Activated CD8-positive, alpha-beta memory T cell treated with anti-CD3 and anti-CD28 coated beads, Interleukin-2, amount 50 U/mL, for 4 hours (primary cell): ENCODE measurements around the gene ZNF385C.
"Not testable (repeated sequence)": the region's sequence is repeated elsewhere in the genome, so short reads cannot be mapped to it uniquely, and the experiment has no call there.

Source experiments
- DNase-seq: peaks from one replicate; pipeline ENCODE4 v3.0.0-alpha.2; 2020

ZNF385C gene

GRCh38 chr17:42042598-42043319 is 55.5 kb downstream of the ZNF385C start:
- DNase-seq = no peak

DNA sequence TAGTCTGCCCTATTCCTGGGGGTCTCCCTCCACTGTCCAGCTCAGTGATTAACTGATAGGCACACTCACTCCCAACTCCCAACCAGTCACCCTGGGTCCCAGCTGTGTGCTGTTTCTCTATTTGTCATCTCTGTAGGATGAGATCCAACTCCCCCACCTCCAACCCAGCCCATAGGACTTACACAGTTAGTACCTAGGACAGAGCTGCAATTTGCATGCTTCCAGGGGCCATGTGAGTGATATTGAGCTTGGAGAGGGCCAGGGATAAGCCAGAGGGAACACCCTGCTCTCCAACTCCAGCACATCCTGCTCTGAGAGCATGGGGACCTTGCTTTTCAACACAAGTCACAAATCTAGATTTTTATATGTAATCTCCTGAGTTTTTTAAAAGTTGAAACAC is 56.7 kb downstream of the ZNF385C start:
- DNase-seq = no peak

- DNase-seq = no peak
Measured at GRCh38 chr17:42040818-42041217, 57.5 kb downstream of the ZNF385C start.

DNA sequence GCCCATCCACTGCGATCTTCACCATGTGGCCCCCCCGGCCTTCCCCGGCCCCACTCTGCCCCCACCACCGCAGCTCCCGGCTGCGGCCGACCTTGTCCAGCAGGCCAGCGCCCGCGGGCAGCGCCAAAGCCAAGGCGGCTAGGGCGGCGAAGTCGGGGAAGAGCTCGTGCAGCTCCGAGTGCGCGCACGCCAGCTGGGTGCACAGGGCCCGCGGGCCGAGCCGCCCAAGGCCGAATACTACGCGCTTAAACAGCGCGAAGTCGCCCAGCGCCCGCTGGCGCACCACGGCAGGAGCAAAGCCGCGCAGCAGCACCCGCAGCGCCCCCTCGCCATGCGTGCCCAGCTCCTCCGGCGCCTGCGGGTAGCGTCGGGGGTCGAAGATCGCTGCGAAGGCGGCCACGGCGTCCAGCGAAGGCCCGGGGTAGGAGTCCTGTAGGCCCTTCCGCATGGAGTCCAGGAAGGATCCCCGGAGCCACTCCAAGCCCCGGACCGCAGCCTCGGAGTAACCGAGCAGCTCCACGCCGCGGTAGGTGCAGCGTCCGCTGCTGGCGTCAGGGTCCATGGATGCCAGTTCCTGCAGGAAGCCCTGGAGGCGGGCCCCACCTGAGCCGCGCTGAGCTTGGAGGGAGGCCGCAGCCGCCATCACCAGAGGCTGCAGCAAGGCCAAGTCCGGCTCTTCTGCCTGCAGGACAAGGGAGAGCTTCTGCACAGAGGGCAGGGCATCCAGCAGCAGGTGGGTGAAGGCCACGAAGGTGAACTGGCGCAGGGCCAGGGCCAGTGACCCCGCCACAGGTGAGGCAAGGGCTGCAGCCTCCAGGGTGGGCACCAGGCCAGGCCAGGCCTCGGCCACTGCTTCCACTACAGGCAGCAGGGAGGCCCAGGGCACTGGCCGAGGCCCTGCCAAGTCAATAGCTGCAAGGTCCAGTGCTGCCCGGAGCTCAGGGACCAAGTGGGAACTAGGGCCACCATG is 58.2 kb downstream of the ZNF385C start:
- no peak for DNase-seq

- no peak for DNase-seq
Measured at GRCh38 chr17:42038221-42038973, 59.9 kb downstream of the ZNF385C start.

DNA sequence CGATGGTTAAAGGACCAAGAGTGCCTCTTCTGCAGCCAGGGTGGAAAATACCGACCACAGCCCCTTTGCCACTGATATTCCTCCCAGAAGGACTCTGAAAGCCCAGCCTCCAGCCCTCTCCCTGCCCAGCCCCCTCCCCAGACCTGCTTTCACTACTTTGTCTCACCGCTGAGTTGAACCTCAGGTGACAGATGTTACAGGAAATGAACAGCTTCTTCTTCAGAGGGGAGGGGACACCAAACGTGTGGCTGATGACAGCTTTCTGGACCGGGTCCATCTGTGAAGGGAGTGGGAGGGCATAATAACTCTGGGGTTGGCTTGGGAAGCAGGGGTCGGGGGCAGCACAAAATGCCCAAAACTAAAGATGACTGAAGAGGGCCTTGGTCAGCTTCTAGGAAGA is 64.2 kb downstream of the ZNF385C start:
- DNase-seq = no peak

- no peak for DNase-seq
Measured at GRCh38 chr17:42031584-42031983, 66.7 kb downstream of the ZNF385C start.

DNA sequence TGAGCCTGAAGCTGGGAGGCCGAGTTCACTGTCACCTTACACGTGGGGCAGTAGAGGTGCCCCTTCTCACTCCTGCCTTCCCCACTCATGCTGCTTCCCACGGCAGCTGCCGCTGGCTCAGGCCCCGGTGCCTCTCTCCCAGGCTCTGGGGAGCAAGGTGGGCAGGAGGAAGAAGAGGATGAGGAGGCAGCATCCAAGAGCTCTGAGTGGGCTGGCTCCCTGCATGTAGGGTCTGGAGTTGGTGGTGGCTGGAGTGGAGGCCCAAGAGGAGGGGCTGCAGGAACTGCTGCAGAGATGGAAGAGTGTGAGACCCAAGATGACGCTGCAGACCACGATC is 69.5 kb downstream of the ZNF385C start:
- no peak for DNase-seq

- DNase-seq = no peak
Measured at GRCh38 chr17:42027961-42028790, 70.1 kb downstream of the ZNF385C start.

DNA sequence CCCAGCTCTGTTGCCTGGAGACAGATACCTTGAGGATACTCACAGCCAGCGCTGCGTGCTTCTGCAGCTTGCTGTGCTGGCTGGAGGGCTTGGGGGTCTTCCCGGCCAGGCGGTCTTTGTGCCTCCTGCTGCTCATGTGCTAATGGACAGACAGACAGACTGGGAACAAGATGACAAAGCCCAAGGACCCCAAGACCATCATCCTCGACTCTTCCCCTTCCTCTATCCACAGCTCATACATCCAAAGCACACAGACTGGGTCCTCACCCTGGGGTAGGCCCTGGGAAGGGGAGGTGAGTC is 70.7 kb downstream of the ZNF385C start:
- no peak for DNase-seq

DNA sequence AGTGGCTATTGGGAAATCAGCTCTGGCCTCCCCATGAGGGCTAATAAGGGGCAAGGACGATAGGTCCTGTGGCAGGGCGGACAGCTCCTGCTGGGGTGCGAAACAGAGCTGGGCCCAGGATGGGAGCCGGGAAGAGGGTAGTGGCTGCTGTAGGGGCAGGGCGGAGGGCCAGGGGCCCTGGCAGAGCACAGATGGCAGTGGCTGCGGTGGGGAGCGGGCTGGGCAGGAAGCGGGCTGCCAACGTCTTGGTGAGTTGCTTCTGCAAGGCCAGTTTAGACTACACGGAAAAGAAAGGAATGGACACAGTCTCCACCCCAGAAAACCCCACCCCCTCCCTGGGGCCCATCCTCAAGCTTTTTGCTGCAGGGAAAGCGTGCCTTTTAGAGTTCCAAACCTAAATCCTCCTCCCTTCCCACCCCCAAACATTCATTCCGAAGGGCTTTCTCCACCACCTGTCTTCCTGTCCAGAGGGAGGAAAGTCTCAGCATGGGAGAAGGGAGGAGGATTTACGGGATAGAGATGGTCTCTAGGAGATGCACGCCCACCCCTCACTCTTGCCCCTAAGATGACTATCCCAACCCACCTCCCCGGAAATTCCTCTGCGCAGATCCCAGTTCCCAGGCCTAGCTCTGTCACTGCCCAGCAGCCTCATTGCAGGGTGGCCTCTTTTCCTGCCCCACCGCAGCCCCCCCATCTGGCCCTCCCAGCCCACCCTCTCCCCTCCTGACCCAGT is 71.2 kb downstream of the ZNF385C start:
- DNase-seq = no peak

DNA sequence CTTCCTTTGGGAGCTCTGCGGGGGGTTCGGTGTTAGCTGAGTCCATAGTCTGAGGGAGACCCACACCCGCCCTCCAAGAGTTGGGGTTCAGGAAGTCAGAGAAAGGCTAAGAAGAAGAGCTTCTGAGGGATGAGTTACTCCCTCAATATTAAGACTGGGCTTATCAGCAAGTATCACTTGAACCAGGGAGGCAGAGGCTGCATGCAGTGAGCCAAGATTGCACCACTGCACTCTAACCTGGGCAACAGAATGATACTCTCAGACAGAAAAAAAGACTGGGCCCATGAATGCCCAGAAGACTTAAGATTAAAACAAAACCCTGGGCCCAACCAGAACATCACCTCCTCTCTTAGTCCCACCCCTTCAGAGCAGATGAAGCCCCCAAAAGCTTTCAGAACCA is 72.3 kb downstream of the ZNF385C start:
- no peak for DNase-seq

GRCh38 chr17:42025191-42025579 is 73.1 kb downstream of the ZNF385C start:
- no peak for DNase-seq

DNA sequence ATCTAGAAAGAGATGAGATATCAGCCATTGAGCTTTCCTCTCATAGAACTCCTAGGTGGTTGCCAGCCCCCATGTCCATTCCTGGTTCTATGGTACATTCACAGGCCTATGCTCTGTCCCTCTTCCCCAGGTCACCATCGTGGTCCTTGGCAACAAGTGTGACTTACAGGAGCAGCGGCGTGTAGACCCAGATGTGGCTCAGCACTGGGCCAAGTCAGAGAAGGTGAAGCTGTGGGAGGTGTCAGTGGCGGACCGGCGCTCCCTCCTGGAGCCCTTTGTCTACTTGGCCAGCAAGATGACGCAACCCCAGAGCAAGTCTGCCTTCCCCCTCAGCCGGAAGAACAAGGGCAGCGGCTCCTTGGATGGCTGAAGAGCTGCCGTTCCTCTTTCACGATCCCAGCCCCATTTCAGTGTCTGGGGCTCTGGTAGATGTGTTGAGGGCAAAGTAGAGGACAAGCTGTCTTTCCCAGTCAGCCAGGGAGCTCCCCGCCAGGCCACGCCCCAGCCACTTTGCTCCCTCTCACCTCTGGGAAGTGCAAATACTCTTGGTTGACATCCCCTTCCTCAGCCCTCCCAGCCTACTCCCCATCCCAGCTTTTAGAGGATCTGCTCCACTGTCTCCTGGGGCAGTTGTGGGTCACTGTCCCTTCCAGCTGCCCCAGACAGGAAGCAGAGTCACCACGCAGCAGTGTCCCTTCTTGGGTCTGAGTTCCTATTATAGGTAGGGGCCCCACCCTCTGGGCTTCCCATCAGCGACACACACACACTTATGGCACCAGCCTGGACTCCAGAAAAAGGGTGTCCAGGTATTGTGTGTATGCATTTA is 74.5 kb downstream of the ZNF385C start:
- no peak for DNase-seq

DNA sequence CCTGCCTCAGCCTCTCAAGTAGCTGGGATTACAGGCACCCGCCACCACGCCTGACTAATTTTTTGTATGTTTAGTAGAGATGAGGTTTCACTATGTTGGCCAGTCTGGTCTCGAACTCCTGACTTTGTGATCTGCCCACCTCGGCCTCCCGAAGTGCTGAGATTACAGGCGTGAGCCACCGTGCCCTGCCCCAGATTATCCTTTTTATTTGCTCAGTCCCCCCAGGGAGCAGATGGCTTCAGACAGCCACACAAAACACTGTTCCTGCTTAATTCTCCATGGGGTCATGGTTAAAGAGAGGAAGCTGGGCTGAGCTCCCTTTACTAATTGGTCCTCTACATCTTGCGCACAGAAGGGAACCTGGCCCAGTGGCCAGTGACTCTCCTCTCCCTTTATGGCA is 77.4 kb downstream of the ZNF385C start:
- DNase-seq = not testable (repeated sequence)

DNA sequence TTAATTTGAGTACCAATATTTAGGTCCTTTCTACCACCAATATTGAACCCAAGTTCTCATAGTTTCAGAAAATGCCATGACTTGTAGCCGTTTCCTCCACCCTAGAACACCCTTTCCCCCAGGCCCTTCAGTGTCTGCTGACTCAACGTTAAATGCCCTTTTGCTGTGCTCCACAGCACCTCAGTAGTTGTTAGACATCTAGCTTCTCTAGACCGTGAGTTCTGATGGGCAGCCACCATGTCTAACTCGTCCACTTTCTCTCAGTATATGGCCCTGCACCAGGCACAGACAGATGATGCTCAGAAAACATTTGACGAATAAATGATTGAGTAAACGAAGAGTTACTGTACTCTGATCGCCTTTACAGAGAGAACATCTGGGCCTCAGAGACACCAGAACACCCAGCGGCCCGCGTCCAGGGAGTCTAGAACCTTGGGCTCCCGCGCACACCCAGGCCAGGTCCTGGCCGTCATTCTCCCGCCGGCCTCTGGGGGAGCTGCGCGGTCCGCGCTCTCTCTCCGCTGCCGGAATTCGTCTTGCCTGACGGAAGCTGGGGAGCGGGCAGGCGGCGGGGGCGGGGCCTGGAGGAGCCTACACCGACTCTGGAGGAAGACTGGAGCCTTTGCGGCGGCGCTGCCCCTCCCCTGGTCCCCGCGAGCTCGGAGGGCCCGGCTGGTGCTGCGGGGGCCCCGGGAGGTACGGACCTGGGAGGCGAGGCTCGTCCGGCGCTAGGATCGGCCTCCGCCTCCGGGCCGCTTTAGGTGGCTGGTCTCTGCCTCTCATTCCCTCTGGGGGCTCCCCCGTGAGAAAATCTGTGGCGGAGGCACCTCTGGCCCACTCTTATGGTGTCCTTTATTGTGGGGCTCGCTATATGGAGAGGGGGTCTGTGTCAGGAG is 78.5 kb downstream of the ZNF385C start, which contains the start of gene NKIRAS2:
Gene NKIRAS2, plus strand, starts transcription at position 582 of the 896 bp plus-strand sequence. CDS start 1,488 bp downstream, outside the sequence.
- peak; percentile 92 for DNase-seq

- no peak for DNase-seq
Measured at GRCh38 chr17:42018988-42019387, 79.3 kb downstream of the ZNF385C start.

- no peak for DNase-seq
Measured at GRCh38 chr17:42018339-42018738, 79.9 kb downstream of the ZNF385C start.

- no peak for DNase-seq
Measured at GRCh38 chr17:42017866-42018200, 80.4 kb downstream of the ZNF385C start.
